Hematopoietic multipotent progenitor cell treated with erythropoietin and hydrocortisone succinate and interleukin-3 and kit ligand, for 15 days (in vitro differentiated cells): ENCODE data around the gene ZNF440.
"Not testable (repeated sequence)": the region's sequence is repeated elsewhere in the genome, so short reads cannot be mapped to it uniquely, and the experiment has no call there.

Experiments used
- DNase-seq: peaks from one replicate; pipeline ENCODE4 v3.0.0-alpha.2; 2015; ENCODE audit warnings: low spot score

The ZNF440 gene

DNA sequence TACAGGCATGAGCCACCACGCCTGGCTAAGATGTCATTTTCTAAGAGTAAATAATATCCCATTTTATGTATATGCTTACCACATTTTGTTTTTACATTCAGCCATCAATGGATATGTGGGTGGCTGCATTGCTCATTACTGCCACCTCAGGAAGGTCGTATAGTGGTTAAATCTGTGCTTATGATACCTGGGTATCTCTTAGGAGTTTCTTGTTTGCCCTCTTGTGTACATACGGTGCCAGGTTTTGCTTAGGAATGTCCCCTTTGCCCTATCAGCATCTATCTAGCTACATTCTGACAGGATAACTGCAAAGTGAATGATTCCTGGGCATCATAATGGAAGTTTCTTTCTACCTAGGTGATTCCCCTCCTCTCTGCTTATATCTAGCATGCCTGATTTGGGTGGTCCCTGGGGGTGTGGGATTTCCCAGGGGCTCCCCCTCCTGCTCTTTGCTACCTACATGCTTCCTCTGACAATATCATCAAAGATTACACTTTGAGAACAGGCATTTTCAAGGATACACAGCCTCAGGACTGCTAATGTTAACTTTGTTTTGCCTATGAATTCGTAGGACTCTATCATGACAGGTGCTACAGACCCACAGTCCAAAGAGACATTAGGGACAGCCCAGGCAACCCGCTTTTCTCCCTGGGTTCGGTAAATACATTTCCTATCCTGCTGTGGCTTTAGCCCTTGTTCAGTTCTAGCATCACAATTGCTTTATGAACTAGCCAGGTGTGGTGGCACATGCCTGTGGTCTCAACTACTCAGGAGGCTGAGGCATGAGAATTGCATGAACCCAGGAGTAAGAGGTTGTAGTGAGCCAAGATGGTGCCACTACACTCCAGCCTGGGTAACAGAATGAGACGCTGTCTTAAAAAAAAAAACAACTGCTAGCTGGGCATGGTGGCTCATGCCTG is 15.1 kb downstream of the ZNF440 start:
- not testable (repeated sequence) for DNase-seq

GRCh38 chr19:11832253-11832912 is 18.3 kb downstream of the ZNF440 start:
- DNase-seq: no peak

DNA sequence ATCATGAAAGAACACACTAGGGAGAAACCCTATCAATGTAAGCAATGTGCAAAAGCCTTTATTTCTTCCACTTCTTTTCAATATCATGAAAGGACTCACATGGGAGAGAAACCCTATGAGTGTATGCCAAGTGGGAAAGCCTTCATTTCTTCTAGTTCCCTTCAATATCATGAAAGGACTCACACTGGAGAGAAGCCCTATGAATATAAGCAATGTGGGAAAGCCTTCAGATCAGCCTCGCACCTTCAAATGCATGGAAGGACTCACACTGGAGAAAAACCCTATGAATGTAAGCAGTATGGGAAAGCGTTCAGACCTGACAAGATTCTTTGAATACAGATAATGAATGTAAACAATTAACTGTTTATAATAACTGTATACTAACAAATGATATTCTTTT is 19.5 kb downstream of the ZNF440 start:
- no peak for DNase-seq

DNA sequence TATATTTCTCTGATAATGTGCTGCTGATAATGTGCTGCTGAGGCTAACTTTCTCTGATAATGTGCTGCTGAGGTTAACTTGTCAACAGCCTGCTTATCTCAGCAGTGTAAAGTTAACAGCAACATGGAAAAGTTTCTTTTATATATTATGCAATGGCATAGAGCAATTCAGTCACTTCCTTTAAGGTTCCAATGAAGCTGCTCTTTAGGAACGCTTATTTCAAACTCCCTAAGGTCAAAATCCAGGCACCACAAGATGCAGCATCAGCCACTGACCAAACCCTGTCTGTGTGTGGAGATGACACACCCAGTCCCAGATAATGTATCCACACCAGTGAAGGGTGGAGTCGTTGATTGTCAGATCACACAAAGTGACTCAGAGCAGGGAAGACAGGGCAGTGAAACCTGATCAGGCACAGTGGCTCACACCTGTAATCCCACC is 21.6 kb downstream of the ZNF440 start:
- DNase-seq: not testable (repeated sequence)

DNA sequence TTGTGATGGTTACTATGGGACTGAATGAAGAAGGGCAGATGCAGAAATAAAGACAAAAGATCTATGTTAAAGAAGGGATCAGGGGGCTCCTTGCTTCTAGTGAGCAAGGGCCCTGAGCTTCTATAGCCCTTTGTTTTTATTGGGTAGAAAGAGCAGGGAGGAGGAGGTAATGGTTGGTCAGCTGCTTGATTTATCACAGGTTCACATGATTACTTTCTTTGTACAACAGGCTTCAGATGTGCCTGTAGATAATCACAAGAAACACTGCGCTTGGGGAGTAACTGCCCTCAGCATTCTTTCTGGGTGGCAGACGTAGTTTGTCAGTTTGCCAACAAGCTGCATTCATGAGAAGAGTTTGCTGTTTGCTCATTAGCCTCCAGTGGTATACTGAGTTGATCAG is 29.6 kb downstream of the ZNF440 start:
- no peak for DNase-seq

- not testable (repeated sequence) for DNase-seq
Measured at GRCh38 chr19:11847615-11848014, 33.5 kb downstream of the ZNF440 start.

GRCh38 chr19:11848200-11848593 is 34.1 kb downstream of the ZNF440 start:
- no peak for DNase-seq

DNA sequence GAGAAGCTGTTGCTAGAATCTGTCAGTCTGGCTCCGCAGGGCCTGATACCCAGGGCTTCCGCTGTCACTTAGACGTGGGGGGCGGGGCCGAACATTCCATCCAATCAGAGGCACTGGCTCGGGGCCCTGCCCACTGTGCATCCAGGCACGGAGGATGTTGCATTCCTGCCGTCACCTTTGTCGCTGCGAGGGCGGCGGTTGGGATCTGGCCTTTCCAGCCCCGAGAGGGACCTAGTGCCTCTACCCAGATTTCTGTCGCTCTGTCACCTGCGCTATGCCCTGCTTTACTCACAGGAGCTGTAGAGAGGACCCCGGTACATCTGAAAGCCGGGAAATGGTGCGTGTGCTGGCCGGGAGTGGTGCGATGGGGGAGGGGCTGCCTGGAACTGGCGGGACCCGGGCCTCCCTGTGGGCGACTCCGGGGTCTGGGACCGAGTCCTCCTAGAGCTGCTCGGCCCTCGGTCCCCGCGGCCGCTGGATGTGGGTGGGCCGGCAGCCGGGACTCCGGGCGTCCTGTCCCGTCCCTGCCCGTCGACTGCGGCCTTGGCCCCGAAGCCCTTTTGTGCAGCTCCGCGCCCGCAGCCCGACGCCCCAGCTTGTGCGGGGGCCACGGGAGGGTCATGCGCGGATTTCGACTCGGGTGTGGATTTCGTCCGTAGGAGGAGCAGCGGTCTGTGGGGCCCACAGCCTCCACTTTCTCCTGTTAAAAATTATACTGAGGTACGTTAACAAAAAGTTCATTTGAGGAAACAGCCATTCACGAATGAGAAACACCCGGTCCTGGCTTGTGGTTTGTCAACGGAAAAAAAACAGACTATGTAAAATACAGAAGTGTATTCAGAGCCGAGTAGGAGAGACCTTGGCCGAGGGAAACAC is 34.8 kb downstream of the ZNF440 start, which contains the start of gene ZNF439:
ZNF439 (plus strand) TSS at position 133 of the 876 bp plus-strand sequence; CDS start at position 275, 142 bp downstream.
- peak; percentile 21 for DNase-seq

DNA sequence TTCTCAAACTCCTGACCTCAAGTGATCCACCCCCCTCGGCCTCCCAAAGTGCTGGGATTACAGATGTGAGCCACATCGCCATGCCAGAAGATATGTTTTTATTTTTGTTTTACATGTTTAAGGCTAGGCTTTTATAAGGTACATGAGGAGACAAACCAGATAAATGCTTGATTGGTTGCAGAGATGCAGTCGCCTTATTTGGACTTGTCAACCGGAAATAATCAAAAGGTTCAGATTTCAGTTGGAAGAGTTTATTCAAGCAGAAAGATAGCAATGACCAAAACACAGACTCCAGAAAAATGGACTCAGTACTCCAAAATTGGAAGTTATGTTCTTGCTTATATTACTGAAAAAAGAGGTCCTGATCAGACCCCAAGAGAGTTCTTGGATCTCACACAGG is 36.2 kb downstream of the ZNF440 start:
- DNase-seq: not testable (repeated sequence)

GRCh38 chr19:11853358-11853757 is 39.3 kb downstream of the ZNF440 start:
- DNase-seq: no peak

DNA sequence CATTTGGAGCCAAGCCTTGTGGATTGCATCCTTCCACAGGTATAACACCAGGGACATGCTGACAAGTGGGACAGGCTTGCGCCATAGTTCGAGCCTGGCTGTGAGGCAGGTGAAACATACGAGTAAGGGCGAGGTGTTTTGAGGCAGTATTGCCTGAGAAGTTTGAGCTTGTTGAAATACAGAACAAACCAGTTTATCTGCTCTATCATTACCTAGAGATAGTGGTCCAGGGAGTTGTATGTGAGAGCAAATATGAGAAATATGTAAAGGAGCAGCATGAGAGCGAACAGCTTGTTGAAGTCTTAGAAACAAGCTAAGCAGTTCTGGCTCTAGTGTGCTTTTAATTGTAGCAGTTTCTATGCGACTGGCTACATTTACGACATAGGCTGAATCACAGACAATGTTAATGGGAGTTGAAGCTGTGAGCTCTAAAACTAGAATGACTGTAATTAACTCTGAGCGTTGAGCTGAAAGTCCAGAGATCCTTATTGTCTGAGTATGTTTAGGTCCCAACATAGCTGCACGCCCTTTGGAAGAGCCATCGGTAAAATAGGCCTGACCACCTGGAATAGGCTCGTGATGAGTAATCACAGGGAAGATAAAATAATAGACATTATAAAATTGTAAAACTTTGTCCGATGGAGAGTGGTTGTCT is 42.6 kb downstream of the ZNF440 start:
- DNase-seq: no peak

- DNase-seq: no peak
Measured at GRCh38 chr19:11860721-11861120, 46.6 kb downstream of the ZNF440 start.

DNA sequence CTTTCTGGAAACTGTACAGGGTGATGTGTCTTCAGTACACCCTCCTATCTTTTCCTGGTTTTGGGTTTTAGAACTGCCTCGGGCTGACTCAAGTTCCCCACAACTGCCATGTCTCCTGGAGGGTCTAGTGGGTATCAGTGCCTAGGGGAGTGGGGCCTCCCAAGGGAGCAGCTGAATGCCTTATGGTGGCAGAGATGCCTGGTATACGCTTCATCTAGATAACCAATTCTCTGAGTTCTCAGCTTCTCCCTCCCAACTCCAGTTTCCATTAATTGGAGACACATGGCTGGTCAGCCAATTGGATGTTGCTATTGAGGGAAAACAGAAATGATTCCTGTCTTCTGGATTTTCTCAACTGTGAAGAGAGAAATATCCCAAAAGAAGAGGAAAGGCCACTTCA is 47.2 kb downstream of the ZNF440 start:
- DNase-seq: no peak

- not testable (repeated sequence) for DNase-seq
Measured at GRCh38 chr19:11867766-11868165, 53.7 kb downstream of the ZNF440 start.

DNA sequence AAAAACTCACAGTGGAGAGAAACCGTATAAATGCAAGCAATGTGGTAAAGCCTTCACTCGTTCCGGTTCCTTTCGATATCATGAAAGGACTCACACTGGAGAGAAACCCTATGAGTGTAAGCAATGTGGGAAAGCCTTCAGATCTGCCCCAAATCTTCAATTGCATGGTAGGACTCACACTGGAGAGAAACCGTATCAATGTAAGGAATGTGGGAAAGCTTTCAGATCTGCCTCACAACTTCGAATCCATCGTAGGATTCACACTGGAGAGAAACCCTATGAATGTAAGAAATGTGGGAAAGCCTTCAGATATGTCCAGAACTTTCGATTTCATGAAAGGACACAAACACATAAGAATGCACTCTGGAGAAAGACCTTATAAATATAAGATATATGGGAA is 54.1 kb downstream of the ZNF440 start:
- DNase-seq: no peak

DNA sequence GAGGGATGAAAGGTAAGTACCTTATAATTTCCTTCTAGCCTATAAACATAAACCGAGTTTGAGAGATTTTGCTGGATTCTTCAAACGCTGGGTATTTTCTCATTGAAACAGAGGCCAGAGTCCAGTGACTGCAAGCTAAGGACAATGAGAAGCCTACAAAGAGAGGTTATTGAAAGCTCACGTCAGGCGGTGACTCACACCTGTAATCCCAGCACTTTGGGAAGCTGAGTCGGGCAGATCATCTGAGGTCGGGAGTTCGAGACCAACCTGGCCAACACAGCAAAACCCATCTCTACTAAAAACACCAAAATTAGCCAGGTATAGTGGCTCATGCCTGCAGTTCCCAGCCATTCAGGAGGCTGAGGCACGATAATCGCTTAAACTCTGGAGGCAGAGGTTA is 58.6 kb downstream of the ZNF440 start:
- no peak for DNase-seq

- DNase-seq: no peak
Measured at GRCh38 chr19:11873762-11874161, 59.7 kb downstream of the ZNF440 start.

DNA sequence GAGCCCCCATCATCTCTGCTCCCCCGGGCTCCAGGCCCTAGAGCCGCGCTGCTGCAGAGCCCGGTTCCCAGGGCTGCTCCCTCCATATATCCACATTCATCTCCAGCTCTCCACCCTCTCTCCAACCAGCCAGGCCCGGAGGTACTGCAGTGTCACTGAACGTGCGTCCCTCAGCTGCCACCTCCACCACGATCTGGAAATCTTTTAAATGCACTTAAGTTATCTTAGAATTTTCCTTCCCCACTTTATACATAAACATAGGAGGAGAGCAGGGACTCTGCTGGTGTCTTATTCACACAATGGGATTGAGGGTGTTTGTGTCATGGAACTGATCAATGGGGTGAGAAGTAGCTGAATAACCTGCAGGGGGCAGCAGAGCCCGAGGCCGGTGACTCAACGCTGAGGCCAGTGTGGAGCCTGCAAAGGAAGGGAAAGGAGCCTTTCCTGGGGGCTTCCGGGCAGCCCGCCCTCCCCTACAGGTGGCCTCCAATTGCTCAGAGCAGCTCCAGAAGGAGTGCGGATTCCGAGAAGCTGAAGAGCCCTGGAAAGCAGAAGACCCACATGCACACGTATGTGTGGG is 65.7 kb downstream of the ZNF440 start:
- DNase-seq: peak; percentile 12

GRCh38 chr19:11880598-11880997 is 66.5 kb downstream of the ZNF440 start:
- no peak for DNase-seq

DNA sequence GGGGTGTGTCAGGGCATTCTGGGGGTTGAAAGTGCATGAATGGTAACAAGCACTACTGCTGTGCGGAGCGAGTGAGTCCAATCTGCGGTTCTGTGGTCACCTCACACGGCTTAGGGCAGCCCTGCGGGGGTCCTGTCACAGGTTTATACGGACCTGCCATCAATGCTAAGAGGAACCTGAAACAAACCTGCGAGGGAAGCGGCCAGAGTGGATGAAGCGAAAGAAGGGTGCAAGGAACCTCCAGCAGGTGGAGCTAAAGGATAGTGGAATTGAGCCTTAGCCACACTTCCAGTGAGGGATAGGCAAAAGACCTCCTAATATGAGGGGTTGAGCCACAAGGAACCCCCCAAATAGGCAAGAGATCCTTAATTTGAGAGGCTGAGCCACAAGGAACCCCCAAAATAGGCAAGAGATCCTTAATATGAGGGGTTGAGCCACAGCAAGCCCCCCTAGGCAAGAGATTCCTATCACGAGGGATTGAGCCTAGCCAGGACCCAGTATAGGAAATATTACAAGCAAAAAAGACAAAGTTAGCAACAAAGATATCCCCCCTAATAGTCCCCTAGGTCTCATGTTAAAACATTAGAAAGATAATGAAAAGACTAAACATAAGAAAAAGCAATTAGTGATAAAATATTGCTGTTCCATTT is 67.2 kb downstream of the ZNF440 start:
- DNase-seq: peak; percentile 53

DNA sequence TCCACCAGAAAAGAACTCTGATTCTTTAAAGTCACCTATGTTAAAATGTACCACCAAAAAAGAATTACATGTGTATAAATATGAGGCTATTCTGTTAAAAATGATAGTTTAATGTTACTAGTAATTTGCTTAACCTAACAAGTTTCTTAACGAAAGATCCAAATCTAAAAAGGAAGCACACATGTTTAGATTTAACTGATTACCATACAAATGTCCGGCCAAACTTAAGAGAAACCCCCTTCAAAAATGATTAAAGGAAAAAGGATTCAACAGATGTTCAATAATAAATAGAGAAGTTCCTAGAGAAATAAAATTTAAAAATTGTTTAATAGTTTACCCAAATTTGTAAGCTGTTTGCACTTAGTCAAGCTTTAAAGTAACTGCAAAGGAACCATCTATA is 68.5 kb downstream of the ZNF440 start:
- no peak for DNase-seq
